CD4-positive, alpha-beta T cell treated with Interleukin-6 for 4 hours (primary cell): ENCODE data around the gene CCDC60.

ENCODE experiments used
- DNase-seq: peaks from one replicate; pipeline ENCODE4 v3.0.0-alpha.2; 2020; ENCODE audit warnings: mixed read lengths

Gene CCDC60

GRCh38 chr12:119391673-119392072 lies 57.1 kb downstream of the CCDC60 start:
- no peak for DNase-seq

GRCh38 chr12:119393677-119394076 lies 59.1 kb downstream of the CCDC60 start:
- DNase-seq = no peak

GRCh38 chr12:119397540-119397939 lies 63.0 kb downstream of the CCDC60 start:
- no peak for DNase-seq

GRCh38 chr12:119398190-119398589 lies 63.7 kb downstream of the CCDC60 start:
- DNase-seq = no peak

GRCh38 chr12:119399301-119399700 lies 64.8 kb downstream of the CCDC60 start:
- DNase-seq = no peak

- DNase-seq = no peak
These were observed 71.8 kb downstream of the CCDC60 start for GRCh38 chr12:119406308-119406707.

GRCh38 chr12:119406811-119407210 lies 72.3 kb downstream of the CCDC60 start:
- no peak for DNase-seq

- no peak for DNase-seq
These were observed 74.5 kb downstream of the CCDC60 start for GRCh38 chr12:119409043-119409442.

GRCh38 chr12:119410396-119410795 lies 75.9 kb downstream of the CCDC60 start:
- DNase-seq = no peak

- no peak for DNase-seq
These were observed 77.8 kb downstream of the CCDC60 start for GRCh38 chr12:119412306-119412705.

GRCh38 chr12:119412811-119413794 lies 78.6 kb downstream of the CCDC60 start:
- DNase-seq = no peak

GRCh38 chr12:119415714-119416113 lies 81.2 kb downstream of the CCDC60 start:
- DNase-seq = no peak

- DNase-seq = no peak
These were observed 82.9 kb downstream of the CCDC60 start for GRCh38 chr12:119417440-119417839.

GRCh38 chr12:119419381-119419780 lies 84.9 kb downstream of the CCDC60 start:
- DNase-seq = no peak

- DNase-seq = no peak
These were observed 88.8 kb downstream of the CCDC60 start for GRCh38 chr12:119423285-119423684.

GRCh38 chr12:119425623-119426022 lies 91.1 kb downstream of the CCDC60 start:
- no peak for DNase-seq

- no peak for DNase-seq
These were observed 96.6 kb downstream of the CCDC60 start for GRCh38 chr12:119431151-119431550.

- DNase-seq = no peak
These were observed 98.4 kb downstream of the CCDC60 start for GRCh38 chr12:119432949-119433348.

- DNase-seq = no peak
These were observed 106.4 kb downstream of the CCDC60 start for GRCh38 chr12:119440803-119441360.

- DNase-seq = no peak
These were observed 110.0 kb downstream of the CCDC60 start for GRCh38 chr12:119444462-119445044.

- no peak for DNase-seq
These were observed 111.9 kb downstream of the CCDC60 start for GRCh38 chr12:119446459-119446858.

GRCh38 chr12:119447126-119447525 lies 112.6 kb downstream of the CCDC60 start:
- DNase-seq = no peak

- no peak for DNase-seq
These were observed 113.1 kb downstream of the CCDC60 start for GRCh38 chr12:119447618-119448017.

GRCh38 chr12:119448611-119449131 lies 114.1 kb downstream of the CCDC60 start:
- DNase-seq = no peak
